ENCODE results near the gene SLC25A47. TPM values are rescaled to one million over a fixed set of nuclear protein-coding genes. Genes with fewer than 3 reads are reported as not detected.
A peak's percentile ranks its signal among the peaks of the same experiment; 100 is the strongest.
"Not testable (repeated sequence)": the region's sequence is repeated elsewhere in the genome, so short reads cannot be mapped to it uniquely, and the experiment has no call there.

The SLC25A47 gene
- total and polyA plus RNA-seq, 3 experiments from 2014 or later: not detected

DNA sequence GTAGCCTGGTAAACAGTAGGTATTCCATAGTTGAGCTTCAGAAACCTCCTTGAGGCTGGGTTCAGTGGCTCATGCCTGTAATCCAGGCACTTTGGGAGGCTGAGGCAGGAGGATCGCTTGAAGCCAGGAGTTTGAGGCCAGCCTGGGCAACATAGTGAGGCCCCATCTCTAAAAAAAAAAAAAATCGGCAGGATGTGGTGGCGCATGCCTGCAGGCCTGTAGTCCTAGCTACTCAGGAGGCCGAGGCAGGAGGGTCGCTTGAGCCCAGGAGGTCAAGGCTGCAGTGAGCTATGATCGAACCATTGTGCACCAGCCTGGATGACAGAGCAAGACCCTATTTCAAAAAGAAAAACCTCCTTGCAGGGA, 14.7 kb upstream of the SLC25A47 start:
- peak overlapping the region in 3 of 8 donors; percentile 26 to 72 (median 38) for H3K27ac Mint-ChIP-seq
- H3K9me3 ChIP-seq (ENCODE audit: low read length); H3K4me3 ChIP-seq (ENCODE audit: low read length); DNase-seq; H3K27me3 Mint-ChIP-seq; H3K36me3 Mint-ChIP-seq; H3K9me3 Mint-ChIP-seq; H3K36me3 ChIP-seq (ENCODE audit: insufficient read depth, low read length); H3K27ac ChIP-seq (ENCODE audit: low read depth, low read length); H3K27me3 ChIP-seq (ENCODE audit: insufficient read depth, low read length, poor library complexity, severe bottlenecking): not testable (repeated sequence)
- peaks cover 13 to 30% (median 22%) of the 10 kb centered on the region in 3 donors for H3K4me1 Mint-ChIP-seq
- POLR2A ChIA-PET: interaction anchor here (0.9 kb wide), 1 partner anchor 23 kb away, joined by 3 read pairs; no protein-coding TSS in a partner anchor
- CTCF ChIA-PET: interaction anchor here (1.6 kb wide), 1 partner anchor 68 kb away, joined by 4 read pairs; no protein-coding TSS in a partner anchor
- peaks cover 16% of the 10 kb centered on the region for H3K4me1 ChIP-seq (ENCODE audit: insufficient read depth, low read length)
- H3K4me3 Mint-ChIP-seq: peak overlapping the region in 5 of 7 donors; percentile 21 to 58 (median 35)

DNA sequence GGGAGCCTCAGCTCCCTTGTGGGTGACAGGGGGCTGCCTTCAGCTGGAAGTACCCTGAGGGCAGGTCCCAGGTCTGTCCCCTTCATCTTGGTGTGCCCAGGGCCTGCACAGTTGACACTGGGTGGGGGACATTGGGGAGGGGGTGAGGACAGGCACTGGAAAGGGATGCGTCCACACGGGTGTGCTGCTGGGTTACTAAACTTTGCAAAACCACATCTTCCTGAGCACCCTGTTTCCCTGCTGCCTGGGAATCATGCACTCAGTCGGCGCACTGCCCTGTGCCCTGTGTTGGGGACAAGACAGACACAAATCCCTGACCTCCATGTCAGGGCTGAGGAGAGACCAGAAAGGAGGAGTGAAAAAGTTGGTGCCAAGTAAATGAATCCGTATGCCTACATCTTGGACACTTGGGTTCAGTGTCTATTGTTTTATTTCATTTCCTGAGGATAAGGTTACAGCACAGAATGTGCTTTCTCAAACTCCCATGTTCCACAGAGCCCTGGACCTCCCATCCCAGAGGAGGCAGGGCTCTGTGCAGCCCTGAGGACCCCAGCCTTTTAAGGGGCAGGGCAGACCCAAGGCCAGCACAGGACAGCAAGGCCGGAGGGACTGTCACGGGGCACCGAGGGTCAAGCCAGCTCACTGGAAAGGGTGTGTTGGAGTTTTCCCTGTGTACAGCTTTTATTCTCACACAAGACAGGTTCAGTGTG, 14.0 kb upstream of the SLC25A47 start:
- Histone ChIP-seq H3K27ac (ENCODE audit: low read depth, low read length) (no peak overlapping the region), H3K9me3 (ENCODE audit: low read length) (no peaks in the 10 kb centered on the region), H3K36me3 (ENCODE audit: insufficient read depth, low read length) (no peaks in the 10 kb centered on the region), H3K4me1 (ENCODE audit: insufficient read depth, low read length) (peaks cover 16% of the 10 kb centered on the region), H3K4me3 (ENCODE audit: low read length) (no peak overlapping the region), H3K27me3 (ENCODE audit: insufficient read depth, low read length, poor library complexity, severe bottlenecking) (no peaks in the 10 kb centered on the region)
- CTCF ChIA-PET: interaction anchor here (1.3 to 1.6 kb wide), 2 partner anchors 23 to 69 kb away, joined by 4 read pairs; no protein-coding TSS in a partner anchor
- H3K4me1 Mint-ChIP-seq: peaks cover 13 to 30% (median 21%) of the 10 kb centered on the region in 3 donors
- H3K36me3 Mint-ChIP-seq: no peaks in the 10 kb centered on the region
- no peak for DNase-seq
- peak overlapping the region in 1 of 8 donors; percentile 52 for H3K27ac Mint-ChIP-seq
- H3K27me3 Mint-ChIP-seq: peaks cover 0 to 4% of the 10 kb centered on the region in 2 donors
- H3K4me3 Mint-ChIP-seq: peak overlapping the region in 1 of 7 donors; percentile 15
- no peaks in the 10 kb centered on the region for H3K9me3 Mint-ChIP-seq
- POLR2A ChIA-PET: interaction anchor here (0.9 kb wide), 1 partner anchor 24 kb away, joined by 3 read pairs; no protein-coding TSS in a partner anchor

DNA sequence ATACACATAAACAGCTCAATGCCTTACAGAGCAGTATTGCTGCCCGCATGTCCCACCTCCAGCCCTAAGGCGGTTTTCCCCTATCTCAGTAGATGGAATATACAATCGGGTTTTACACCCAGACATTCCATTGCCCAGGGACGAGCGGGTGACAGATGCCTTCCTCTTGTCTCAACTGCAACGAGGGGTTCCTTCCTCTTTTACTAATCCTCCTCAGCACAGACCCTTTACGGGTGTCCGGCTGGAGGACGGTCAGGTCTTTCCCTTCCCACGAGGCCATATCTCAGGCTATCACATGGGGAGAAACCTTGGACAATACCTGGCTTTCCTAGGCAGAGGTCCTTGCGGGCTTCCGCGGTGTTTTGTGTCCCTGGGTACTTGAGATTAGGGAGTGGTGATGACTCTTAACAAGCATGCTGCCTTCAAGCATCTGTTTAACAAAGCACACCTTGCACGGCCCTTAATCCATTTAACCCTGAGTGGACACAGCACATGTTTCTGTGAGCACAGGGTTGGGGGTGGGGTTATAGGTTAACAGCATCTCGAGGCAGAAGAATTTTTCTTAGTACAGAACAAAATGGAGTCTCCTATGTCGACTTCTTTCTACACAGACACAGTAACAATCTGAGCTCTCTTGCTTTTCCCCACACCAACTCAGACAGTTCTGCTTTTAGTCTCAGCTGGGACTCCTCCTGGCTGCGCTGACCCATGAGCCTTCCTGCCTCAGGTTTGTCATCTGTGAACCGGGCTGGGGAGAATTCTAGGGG, 10.8 kb upstream of the SLC25A47 start:
- H3K27me3 ChIP-seq (ENCODE audit: insufficient read depth, low read length, poor library complexity, severe bottlenecking); POLR2A ChIA-PET; H3K4me3 ChIP-seq (ENCODE audit: low read length); H3K36me3 ChIP-seq (ENCODE audit: insufficient read depth, low read length); H3K9me3 ChIP-seq (ENCODE audit: low read length); H3K9me3 Mint-ChIP-seq; DNase-seq; H3K4me1 ChIP-seq (ENCODE audit: insufficient read depth, low read length); H3K27me3 Mint-ChIP-seq; H3K36me3 Mint-ChIP-seq; H3K27ac ChIP-seq (ENCODE audit: low read depth, low read length): not testable (repeated sequence)
- CTCF ChIA-PET: interaction anchor here (2.0 kb wide), 1 partner anchor 27 kb away, joined by 8 read pairs; no protein-coding TSS in a partner anchor
- Mint-ChIP-seq H3K4me1 (peaks cover 6 to 17% (median 12%) of the 10 kb centered on the region in 3 donors), H3K4me3 (peak overlapping the region in 1 of 7 donors; percentile 70), H3K27ac (peak overlapping the region in 4 of 8 donors; percentile 11 to 91 (median 28))

DNA sequence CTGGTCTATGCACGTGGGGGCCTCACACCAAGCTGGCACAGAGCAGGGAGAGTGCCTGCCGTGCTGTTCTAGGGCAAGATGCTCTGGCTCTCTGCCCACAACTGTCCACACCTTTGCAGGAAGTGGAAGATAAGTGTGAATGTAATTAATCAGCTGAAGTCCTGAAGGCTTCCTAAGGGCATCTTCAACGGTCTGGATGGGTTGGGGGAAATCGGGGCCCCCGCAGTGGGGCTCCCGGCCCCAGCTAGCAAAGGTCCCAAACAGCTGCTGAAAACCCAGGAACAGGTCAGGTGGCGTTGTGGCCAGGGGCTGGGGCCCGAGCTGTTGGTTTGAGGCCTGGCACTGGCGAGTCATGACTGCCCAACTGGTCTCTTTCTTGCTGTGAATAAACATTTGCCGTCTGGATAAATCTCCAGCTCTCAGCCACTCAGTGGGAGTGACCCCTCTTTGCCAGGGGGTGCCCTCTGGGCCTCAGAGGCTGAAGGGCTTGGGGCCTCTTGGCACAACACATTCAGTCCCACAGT, 10.2 kb upstream of the SLC25A47 start:
- Histone ChIP-seq H3K27ac (ENCODE audit: low read depth, low read length) (no peak overlapping the region), H3K4me3 (ENCODE audit: low read length) (no peak overlapping the region), H3K9me3 (ENCODE audit: low read length) (no peaks in the 10 kb centered on the region), H3K4me1 (ENCODE audit: insufficient read depth, low read length) (no peaks in the 10 kb centered on the region), H3K36me3 (ENCODE audit: insufficient read depth, low read length) (no peaks in the 10 kb centered on the region), H3K27me3 (ENCODE audit: insufficient read depth, low read length, poor library complexity, severe bottlenecking) (no peaks in the 10 kb centered on the region)
- ChIA-PET CTCF (interaction anchor here (2.0 kb wide), 1 partner anchor 27 kb away, joined by 8 read pairs; no protein-coding TSS in a partner anchor), POLR2A (no interaction called here)
- Mint-ChIP-seq H3K4me3 (no peak overlapping the region), H3K4me1 (peaks cover 7 to 16% (median 12%) of the 10 kb centered on the region in 3 donors), H3K27ac (peak overlapping the region in 4 of 8 donors; percentile 11 to 91 (median 28)), H3K36me3 (no peaks in the 10 kb centered on the region), H3K27me3 (no peaks in the 10 kb centered on the region), H3K9me3 (no peaks in the 10 kb centered on the region)
- no peak for DNase-seq

DNA sequence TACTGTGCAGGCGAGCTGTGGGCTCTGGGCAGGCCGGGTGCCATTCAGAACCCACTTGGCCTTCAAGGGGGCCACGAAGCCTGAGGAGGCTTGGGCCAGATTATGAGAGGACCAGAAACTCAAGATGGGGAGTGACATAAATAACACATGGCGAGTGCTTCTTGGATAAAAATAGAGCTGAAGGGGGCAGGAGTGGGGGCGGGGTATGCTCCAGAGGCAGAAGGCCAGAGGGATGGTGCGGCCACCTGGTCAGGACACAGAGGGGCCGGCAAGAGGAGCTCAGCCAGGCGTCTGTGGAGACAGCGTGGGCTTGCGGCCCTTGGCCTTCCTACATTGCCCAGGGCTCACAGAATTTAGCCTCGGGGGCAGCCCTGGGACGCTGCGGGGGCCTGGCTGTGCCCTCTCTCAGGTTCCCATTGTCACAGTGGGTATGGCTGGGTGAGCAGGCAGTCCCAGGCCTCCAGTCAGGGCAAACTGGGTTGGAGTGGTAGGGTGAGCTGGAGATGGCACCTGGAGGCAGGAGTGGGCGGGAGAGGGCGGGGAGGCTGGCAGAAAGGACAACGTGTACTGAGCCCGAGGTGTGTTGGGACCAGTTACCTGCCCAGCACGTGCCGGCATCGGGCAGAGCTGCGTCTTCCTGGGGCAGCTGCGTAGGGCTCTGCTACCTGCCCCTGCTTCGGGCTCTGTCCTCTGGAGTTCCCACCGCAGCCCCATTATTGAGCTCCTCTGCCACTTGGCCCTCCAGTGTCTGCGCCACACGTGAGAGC, 9.5 kb upstream of the SLC25A47 start:
- Mint-ChIP-seq H3K27me3 (no peaks in the 10 kb centered on the region), H3K4me1 (peaks cover 8 to 16% (median 12%) of the 10 kb centered on the region in 3 donors), H3K9me3 (no peaks in the 10 kb centered on the region), H3K27ac (no peak overlapping the region), H3K4me3 (no peak overlapping the region), H3K36me3 (no peaks in the 10 kb centered on the region)
- Histone ChIP-seq H3K4me1 (ENCODE audit: insufficient read depth, low read length) (no peaks in the 10 kb centered on the region), H3K27ac (ENCODE audit: low read depth, low read length) (no peak overlapping the region), H3K36me3 (ENCODE audit: insufficient read depth, low read length) (no peaks in the 10 kb centered on the region), H3K4me3 (ENCODE audit: low read length) (no peak overlapping the region), H3K9me3 (ENCODE audit: low read length) (no peaks in the 10 kb centered on the region), H3K27me3 (ENCODE audit: insufficient read depth, low read length, poor library complexity, severe bottlenecking) (no peaks in the 10 kb centered on the region)
- POLR2A ChIA-PET: no interaction called here
- DNase-seq: no peak
- CTCF ChIA-PET: interaction anchor here (2.0 kb wide), 1 partner anchor 28 kb away, joined by 8 read pairs; no protein-coding TSS in a partner anchor

DNA sequence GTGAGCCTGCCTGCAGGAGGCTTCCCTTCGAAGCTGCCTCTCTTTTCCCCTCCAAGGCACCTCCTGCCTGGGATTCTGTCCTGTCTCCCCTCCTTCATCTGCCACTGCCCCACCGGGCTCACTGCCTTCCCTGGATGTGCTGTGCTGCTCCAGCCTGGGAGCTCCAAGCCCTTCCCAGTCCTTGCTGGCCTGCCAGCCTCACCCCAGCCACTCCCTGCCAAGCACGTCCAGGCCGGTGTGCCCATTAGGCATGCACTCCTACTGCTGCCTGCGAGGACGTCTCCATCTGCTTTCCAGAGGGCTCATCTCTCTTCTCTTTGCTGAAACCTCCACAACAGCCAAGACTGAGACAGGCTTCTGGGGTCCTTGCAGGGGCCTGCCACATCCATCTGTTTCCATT, 8.4 kb upstream of the SLC25A47 start:
- DNase-seq: no peak
- Mint-ChIP-seq H3K27me3 (no peaks in the 10 kb centered on the region), H3K4me1 (peaks cover 9 to 17% (median 16%) of the 10 kb centered on the region in 3 donors), H3K36me3 (no peaks in the 10 kb centered on the region), H3K9me3 (no peaks in the 10 kb centered on the region), H3K27ac (peak overlapping the region in 1 of 8 donors; percentile 15), H3K4me3 (no peak overlapping the region)
- no peaks in the 10 kb centered on the region for H3K4me1 ChIP-seq (ENCODE audit: insufficient read depth, low read length)
- no peak overlapping the region for H3K27ac ChIP-seq (ENCODE audit: low read depth, low read length)
- H3K9me3 ChIP-seq (ENCODE audit: low read length): no peaks in the 10 kb centered on the region
- H3K36me3 ChIP-seq (ENCODE audit: insufficient read depth, low read length): no peaks in the 10 kb centered on the region
- CTCF ChIA-PET: interaction anchor here (2.0 kb wide), 1 partner anchor 29 kb away, joined by 8 read pairs; no protein-coding TSS in a partner anchor
- no peak overlapping the region for H3K4me3 ChIP-seq (ENCODE audit: low read length)
- no peaks in the 10 kb centered on the region for H3K27me3 ChIP-seq (ENCODE audit: insufficient read depth, low read length, poor library complexity, severe bottlenecking)
- POLR2A ChIA-PET: no interaction called here

DNA sequence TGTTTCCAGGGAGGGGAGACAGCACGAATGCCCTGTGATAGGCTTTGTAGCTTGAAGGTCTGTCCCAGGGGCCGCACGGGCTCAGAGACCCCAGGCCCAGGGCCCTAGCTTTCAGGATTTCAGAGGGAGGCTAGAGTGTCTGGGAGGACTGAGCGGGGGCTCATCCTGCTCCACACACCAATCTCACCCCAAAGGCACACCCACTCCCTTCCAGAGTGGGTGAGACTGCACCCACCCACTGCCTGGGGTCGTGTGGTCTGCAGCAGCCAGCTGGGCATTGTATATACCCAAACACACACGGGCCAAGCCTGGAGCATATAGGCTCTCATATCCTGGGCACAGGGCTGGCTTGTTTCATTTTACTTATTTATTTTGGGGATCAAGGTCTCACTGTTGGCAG, 5.8 kb upstream of the SLC25A47 start:
- Histone ChIP-seq H3K27ac (ENCODE audit: low read depth, low read length) (no peak overlapping the region), H3K36me3 (ENCODE audit: insufficient read depth, low read length) (no peaks in the 10 kb centered on the region), H3K9me3 (ENCODE audit: low read length) (no peaks in the 10 kb centered on the region), H3K4me3 (ENCODE audit: low read length) (no peak overlapping the region), H3K4me1 (ENCODE audit: insufficient read depth, low read length) (no peaks in the 10 kb centered on the region), H3K27me3 (ENCODE audit: insufficient read depth, low read length, poor library complexity, severe bottlenecking) (no peaks in the 10 kb centered on the region)
- peaks cover 8 to 9% (median 9%) of the 10 kb centered on the region in 3 donors for H3K4me1 Mint-ChIP-seq
- ChIA-PET POLR2A (no interaction called here), CTCF (interaction anchor here (0.8 to 1.0 kb wide), 2 partner anchors 34 to 77 kb away, joined by 3 read pairs; no protein-coding TSS in a partner anchor)
- no peak overlapping the region for H3K27ac Mint-ChIP-seq
- no peaks in the 10 kb centered on the region for H3K36me3 Mint-ChIP-seq
- H3K9me3 Mint-ChIP-seq: no peaks in the 10 kb centered on the region
- no peak for DNase-seq
- H3K4me3 Mint-ChIP-seq: peak overlapping the region in 6 of 7 donors; percentile 66 to 74 (median 67)
- peaks cover 0 to 3% of the 10 kb centered on the region in 2 donors for H3K27me3 Mint-ChIP-seq

All from CD8-positive, alpha-beta memory T cell (primary cell).